GM21390 (cell line): ENCODE data around the gene TTLL13.
"Not testable (repeated sequence)": the region's sequence is repeated elsewhere in the genome, so short reads cannot be mapped to it uniquely, and the experiment has no call there.

Source experiments
- ATAC-seq: cut with Tn5 transposase; IDR thresholded peaks from one replicate; pipeline ENCODE4 v1.9.1; 2021; ENCODE audit not compliant: unreplicated experiment

The TTLL13 gene

DNA sequence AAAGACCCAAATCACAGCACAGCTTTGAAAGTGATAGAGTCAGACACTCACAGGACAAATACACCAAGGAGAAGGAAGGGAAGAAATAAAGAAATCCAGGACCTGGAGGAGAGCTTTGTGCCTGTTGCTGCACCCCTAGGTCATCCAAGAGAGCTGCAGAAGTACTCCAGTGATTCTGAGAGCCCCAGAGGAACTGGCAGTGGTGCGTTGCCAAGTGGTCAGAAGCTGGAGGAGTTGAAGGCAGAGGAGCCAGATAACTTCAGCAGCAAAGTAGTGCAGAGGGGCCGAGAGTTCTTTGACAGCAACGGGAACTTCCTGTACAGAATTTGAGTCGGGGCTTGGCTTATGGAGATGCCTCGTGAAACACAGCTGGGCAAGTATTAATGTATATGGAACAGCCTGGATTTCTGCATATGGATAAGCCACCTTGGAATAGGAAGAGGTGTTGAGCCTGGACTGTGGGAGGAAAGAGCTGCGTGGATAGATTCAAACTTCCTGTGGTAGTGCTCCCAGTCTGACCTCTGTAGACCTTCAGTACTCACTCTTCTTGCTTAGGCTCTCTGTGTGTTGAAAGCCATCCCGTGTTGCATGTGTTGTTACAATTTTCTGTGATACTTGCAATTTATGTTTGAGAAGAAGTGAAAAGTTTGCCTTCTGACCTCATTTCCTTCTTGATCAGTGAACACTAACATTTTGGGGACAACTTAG, 22.3 kb downstream of the TTLL13 start:
- no peak for ATAC-seq

DNA sequence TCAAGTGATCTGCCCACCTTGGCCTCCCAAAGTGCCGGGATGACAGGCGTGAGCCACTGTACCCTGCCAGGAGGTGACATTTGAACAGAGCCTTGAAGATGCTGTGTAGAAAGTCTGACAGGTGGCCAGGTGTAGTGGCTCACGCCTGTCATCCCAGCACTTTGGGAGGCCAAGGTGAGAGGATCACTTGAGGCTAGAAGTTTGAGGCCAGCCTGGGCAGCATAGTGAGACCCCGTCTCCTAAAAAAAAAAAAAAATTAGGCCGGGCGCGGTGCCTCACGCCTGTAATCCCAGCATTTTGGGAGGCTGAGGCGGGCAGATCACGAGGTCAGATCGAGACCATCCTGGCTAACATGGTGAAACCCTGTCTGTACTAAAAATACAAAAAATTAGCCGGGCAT, 29.1 kb downstream of the TTLL13 start:
- not testable (repeated sequence) for ATAC-seq

DNA sequence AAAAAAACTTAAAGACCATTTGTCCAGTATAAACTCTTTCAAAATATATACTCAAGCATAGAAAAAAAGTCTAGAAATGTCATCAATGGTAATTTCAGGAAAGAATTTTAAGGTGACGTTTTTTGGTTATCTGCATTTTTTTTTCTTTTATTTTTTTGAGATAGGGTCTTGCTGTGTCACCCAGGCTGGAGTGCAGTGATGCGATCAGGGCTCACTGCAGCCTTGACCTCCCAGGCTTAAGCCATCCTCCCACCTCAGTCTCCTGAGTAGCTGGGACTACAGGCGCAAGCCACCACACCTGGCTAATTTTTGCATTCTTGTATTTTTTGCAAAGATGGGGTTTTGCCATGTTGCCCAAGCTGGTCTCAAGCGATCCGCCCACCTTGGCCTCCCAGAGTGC, 31.4 kb downstream of the TTLL13 start:
- not testable (repeated sequence) for ATAC-seq

DNA sequence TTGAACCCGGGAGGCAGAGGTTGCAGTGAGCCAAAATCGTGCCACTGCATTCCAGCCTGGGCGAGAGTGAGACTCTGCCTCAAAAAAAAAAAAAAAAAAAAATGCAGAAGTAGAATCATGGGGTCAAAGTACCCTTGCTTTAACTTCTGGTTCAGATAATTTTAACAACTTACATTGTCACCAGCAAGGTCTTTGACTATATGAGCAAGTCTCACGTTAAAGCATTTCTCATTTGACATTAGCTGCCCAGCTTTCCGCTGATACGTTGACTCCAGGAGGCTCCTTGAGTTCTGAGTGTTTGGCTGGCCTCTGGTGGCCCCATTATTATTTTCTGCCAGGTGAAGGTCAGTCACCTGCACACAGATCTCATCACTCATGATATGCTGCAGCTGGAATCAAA, 32.3 kb downstream of the TTLL13 start:
- ATAC-seq: not testable (repeated sequence)

DNA sequence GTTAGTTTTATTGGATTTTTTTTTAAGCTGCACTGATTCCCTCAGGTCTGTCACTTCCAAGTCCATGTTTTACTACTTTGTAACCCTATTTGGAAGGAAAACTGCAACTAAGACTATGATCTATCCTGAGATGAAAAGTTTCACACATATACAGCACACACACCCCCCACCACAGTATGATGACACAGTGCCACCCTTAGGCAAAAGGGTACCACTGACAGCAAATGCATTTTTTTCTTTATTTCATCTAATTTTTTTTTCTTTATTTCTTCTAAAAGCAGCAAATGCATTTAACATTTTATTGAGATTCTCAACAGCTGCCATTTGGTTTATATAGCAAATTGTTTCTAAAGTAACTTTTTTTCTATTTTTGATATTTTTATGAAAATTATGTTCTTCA, 37.3 kb downstream of the TTLL13 start:
- no peak for ATAC-seq

DNA sequence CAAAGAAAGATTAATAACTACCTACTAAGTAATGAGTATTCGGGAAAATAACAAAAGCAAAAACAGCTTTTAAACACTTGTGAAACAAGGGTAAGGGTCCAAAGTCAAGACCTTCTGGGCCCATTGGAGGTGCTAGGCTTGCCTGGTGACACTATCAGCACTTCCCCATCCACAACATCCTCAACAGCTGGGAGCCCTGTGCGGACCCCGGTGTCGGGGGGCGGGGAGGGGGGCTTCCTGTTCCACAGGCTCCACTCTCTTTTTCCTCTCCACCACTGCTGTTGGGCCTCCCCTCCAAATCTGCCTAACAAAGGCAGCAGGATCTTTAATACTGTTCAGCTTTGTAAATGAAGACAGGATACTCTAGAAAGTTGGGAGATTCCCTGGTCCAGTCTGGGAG, 37.7 kb downstream of the TTLL13 start:
- ATAC-seq: no peak

DNA sequence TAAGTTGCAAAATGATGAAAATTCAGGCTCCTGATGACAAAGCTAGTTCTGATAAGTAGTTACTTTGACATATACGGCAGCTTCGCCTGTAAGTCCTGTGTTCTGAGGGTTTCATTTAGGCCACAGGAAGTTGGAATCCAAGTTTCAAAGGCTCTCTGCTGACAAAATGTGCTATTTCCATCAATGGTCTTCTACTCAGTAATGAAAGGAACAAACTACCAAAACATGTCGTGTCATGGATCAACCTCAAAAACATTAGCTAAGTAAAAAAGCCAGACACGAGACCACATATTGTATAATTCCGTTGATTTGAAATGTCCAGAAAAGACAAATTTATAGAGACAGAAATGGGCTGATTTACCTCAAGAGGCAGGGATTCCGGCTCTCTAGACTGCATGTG, 38.6 kb downstream of the TTLL13 start:
- no peak for ATAC-seq

DNA sequence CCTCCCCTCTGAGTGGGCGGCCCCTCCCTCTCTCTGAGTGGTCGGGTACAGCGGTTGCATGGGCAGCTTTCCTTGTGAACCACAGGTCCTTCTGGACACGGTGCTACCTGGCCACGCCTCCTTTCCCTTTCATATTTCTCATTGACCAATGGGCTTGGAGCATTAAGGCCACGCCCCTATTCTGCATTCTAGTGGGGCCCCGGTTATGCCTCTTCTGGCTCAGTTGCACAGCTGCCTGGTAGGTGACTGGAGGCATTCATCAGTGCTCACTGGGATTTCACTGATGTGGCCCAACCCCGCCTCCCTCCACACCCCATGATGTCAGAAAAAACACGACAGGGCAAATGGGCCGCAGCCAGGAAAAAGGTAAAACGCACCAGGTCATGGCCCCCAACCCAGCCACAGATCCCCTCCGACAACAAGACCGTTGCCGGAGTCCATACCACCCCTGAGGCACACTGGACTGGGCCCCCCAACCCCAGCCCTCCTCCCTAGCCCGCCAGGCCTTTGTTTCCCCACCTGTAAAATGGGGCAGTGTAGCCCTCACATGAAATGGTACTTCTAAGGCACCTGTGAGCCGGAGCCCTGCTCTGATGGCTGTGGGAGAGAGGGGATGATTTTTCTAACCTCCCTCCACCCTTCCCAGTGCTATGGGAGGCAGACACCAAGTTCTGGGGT, 42.5 kb downstream of the TTLL13 start:
- no peak for ATAC-seq

DNA sequence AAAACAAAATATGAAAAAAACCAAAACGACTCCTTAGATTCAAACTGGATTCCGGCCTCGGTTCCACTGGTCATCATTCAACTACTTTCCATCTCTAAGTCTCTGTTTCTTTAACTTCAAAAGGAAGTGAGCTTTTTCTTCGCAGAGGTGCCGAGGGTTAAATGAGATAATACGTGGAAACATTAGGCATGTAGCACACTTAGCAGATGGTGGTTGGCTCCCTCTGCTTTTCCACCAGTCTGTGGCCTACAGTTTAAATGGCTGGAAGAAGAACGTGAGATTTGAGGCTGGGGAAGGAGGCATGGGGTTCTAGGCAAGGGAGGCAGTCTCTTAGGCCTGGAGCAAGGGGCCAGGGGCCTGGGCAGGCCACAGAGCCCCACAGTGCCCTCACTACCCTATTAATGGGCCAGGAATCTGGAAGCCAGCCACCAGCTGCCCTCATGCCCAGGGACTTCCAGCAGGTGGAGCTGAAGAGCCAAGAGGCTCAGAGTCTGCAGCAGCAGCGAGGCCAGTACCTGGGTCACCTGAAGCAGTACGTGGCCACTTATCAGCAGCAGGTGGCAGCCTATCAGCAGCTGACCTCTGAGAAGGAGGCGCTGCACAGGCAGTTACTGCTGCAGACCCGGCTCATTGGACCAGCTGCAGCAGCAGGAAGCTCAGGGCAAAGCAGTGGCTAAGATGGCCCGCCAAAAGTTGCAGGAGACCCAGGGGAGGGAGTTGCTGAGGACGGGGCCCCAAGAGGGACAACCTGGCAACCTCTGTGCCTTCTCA, 43.9 kb downstream of the TTLL13 start:
- not testable (repeated sequence) for ATAC-seq

DNA sequence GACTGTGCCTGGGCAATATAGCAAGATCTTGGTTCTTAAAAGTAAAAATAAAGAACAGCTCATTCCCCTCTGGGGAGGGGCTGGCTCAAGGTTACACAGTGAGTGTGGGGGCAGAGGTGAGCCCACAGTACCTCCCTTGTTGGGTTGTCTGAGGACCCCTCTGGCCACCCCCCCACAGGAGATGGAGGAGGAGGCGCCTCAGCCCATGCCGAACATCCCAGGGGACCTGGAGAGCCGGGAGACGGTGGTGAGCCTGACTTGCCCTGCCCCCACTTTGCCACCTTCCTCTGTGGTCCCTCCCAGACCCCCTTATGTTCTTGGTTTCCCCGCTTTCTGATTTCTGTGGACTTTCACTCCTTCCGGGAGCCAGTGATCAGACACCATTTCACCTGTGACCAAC, 44.8 kb downstream of the TTLL13 start:
- no peak for ATAC-seq

DNA sequence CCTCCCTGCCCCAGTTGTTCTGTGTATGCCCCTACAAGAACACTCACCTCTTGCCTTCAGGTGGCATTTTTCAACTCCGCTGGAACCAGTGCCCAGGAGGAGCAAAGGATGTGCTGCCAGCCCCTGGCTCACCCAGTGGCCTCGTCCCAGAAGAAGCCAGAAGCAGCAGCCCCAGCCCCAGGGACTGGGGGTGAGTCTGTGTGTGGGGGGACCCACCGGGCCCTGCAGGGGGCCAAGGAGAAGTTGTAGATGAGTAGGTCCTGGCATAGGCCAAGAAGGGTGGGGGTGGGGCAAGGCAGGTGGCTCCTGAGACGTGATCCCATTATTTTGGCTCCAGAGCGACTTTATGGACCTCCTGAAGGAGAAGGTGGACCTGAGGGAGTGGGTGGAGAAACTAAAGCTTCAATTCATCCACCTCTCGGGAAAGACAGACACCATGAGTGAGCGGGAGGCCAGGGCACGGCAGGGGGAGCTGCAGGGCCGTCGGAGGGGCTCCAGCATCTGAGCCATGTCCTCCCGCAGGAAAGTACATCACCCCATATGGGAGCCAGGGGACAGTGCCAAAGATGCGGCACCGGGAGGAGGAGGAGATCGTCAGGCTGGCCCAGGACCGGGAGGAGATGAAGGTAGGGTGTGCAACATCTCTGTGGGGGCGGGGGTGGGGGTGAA, 45.4 kb downstream of the TTLL13 start:
- ATAC-seq: no peak

DNA sequence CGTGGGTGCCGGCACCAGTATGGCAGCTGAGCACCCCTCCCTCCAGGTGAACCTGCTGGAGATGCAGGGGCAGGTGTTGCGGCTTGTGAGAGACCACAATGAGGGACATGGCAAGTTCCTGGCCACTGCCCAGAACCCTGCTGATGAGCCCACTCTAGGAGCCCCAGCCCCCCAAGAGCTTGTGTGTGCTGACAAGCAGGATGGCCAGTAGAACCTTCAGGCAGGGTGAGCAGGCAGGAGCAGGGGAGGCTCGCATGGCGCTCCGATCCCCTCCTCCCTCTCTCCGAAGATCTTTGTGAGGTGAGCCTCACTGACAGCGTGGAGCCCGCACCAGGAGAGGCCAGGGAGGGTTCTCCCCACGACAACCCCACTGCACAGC, 45.9 kb downstream of the TTLL13 start:
- ATAC-seq: no peak

DNA sequence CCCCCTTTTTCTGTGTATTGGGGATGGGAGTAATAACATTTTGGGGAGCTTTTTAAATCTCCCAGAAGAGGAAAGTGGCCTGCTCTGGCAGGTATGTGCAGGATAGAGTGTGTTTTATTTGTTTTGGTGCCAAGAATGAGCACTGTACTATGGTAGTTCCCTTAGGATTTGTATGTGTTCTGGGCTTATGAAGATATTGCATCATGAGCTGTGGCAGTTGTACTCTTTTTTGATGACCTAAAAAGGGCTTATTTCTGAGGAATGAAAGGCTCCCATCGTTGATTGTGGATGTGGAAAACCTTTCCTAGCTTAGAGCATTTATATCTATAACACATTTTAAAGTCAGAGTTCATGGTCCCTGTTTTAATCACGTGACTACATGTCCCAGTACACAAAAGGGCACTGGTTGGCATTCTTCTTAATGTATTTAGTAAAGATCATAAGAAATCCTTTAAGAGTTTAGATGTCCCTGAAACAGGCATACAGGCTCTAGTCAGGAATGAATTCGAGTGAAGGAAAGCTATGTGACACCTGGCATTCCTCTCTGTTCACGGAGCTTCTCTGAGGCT, 47.0 kb downstream of the TTLL13 start:
- ATAC-seq: not testable (repeated sequence)

DNA sequence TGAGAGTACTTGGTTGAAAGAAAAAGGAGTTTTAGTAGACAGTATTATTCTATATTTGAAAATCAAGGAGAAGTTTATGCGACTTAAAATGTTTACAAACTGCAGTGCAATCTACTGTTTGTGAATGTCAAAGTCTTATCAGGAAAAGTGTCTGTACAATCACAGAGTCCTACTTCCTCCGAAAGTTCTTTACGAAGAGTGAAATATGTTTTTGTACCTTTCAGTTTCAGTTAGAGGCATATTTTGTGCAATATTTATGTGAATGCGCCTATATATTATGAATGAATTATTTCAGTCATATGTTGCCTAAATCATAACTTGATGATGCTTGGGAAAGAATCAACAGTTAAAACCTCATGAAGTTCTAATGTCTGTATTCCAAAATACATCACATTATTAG, 47.7 kb downstream of the TTLL13 start:
- no peak for ATAC-seq

DNA sequence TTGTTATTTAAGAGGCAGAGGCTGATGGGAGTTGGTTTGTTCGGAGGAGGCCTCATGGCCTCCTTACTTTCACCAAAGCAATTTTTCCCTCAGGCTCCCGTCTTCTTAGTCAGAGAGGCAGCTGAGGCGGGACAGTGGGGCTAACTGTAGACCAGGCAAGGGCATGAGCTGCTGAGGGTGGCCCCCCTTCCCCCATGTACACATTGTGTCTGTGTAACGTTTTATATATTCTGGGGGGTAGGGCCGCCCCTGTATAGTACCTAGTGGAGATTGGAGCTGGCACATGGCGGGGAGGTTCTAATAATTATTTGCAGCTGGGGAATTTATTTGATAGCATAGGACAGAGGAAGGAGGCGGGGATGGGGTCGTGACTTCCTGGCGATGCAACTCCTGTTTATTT, 51.2 kb downstream of the TTLL13 start:
- no peak for ATAC-seq

DNA sequence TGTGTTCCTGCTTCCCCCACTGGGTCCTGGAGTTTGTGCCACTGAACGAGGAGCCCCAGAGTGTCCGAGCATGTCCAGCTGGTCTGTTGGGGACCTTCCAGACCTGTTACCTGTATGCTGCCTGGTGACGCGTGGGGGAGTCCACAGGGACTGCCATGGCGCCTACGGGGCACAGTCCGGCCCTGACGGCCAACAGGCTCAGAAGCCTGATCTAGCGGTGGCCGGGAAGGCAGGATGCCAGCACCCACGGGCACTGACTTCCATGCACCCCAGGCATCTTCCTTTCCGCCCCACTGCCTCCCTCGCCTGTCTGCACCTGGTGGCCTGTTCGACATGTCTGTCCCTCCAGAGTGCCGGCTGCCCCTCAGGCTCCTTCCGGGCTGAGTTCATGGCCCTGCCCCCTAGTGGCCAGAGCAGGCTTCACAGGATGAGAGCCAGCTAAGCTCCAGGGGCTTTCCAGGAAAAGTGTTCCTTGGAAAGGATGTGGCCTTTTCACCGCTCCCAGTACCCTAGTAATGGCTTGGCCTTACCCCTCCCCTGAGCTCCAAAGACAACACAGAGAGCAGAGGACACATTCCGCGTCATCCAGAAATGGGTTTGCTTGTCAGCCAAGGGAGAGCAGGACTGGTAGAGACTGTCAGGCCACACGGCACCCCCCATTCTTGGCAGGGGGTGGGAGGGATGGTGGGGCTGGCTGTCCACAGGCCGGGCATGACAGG, 51.8 kb downstream of the TTLL13 start:
- ATAC-seq: no peak

DNA sequence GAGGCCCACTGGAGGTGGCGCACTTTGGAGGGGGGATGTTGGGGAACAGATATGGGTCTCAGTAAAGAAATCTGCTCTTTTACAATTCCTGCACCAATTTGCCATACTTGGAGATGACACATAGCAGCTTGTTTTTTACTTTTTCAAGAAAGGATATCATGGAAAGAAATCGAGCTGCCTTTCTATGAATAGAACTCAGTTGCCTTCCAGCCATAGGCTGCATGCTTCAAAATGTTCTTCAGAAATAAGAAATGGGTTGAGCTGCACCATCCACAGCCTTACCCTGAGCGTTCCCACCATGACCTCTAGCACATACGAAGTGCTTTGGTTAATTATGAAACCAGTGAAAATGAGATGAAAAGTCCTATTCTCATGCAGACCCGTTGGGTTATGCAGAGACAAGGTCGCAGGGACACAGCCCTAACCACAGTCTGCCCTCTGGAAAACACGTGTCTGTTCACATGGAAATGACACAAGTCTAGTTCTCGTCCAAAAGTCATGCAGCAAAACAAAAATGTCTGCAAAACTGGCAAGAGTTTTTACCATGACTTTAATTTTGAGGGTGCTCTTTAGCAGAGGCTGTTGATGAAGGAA, 52.4 kb downstream of the TTLL13 start:
- ATAC-seq: no peak

DNA sequence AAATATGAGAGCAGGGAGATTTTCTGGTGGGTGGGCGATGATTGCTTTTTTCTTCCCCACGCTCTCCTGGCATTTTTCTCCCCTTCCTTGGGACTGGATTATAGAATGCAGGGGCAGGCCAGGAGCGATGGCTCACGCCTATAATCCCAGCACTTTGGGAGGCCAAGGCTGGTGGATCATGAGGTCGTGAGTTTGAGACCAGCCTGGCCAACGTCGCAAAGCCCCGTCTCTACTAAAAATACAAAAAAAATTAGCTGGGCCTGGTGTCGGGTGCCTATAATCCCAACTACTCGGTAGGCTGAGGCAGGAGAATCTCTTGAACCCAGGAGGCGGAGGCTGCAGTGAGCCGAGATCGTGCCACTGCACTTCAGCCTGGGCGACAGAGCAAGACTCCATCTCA, 56.0 kb downstream of the TTLL13 start:
- ATAC-seq: not testable (repeated sequence)

DNA sequence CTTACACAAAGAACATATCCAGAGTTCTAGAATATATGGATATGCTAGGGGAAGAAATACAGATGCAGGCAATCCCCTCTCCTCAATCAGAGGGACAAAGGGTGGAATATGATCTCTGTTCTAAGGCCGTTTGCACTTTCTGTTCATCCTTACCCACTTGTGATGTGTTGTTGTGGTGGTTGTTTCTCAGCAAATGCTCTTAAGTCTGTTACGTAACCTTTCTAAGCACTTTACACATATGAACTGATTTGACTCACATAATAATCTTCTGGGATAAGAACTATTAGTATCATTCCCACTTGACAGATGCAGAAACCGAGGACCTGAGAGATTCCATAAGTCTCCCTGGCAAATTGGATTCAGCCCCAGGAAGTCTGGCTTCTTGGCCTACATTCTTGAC, 56.6 kb downstream of the TTLL13 start:
- ATAC-seq: no peak

DNA sequence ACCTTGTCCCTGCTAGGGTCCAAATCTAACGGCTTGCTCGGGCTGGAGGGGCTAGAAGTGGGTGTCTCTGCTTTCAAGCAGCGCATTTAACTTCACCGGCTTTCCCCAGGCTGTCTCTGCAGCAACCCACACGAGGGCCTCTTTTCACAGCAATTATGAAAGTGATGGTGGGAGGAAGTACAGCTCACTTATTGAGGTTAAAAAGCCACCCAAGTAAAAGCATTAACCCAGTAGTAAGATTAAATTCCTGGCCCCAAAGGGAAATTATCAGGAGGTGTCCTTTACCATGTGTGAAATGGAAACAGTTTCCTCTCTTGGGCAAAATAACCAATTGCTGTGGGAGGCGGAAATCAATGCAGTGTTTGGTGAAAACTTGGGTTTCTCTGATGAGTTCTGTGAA, 57.2 kb downstream of the TTLL13 start:
- peak; percentile 74 for ATAC-seq
